ENCODE results near the gene HECTD3.

The HECTD3 gene

DNA sequence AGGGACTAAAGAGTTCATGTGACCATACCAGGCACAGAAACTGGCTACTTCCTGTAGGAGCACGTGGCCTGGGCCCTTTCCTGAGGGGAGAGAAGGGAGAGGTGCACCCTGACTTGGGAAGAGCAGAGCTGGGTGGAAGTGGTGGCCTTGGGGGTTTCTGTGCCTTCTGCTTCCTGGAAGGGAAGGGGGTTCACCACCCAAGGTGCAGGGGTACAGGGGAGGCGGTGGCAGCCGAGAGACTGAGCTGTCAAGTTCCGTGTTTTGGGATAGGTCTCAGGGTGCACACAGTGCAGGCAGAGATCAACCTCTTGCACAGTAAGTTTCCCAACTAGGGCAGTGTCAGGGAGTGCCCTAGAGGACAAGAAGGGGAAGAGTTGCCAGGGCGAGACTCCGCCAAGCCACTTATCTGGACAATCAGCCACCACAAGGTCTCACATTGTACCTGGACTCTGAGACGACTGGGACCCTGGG, 10.1 kb downstream of the HECTD3 start:
- ChIA-PET CTCF (interaction anchor here (1.4 kb wide), 1 partner anchor 13 kb away, joined by 5 read pairs; no protein-coding TSS in a partner anchor), POLR2A (no interaction called here)
- no peak for DNase-seq (ENCODE audit: low read depth, low spot score)
- H3K4me3 ChIP-seq (ENCODE audit: low read depth, low read length) = no peak overlapping the region
- TF ChIP-seq, protein P1, sequence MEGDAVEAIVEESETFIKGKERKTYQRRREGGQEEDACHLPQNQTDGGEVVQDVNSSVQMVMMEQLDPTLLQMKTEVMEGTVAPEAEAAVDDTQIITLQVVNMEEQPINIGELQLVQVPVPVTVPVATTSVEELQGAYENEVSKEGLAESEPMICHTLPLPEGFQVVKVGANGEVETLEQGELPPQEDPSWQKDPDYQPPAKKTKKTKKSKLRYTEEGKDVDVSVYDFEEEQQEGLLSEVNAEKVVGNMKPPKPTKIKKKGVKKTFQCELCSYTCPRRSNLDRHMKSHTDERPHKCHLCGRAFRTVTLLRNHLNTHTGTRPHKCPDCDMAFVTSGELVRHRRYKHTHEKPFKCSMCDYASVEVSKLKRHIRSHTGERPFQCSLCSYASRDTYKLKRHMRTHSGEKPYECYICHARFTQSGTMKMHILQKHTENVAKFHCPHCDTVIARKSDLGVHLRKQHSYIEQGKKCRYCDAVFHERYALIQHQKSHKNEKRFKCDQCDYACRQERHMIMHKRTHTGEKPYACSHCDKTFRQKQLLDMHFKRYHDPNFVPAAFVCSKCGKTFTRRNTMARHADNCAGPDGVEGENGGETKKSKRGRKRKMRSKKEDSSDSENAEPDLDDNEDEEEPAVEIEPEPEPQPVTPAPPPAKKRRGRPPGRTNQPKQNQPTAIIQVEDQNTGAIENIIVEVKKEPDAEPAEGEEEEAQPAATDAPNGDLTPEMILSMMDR (IDR thresholded peaks at IDR 0.05; ENCODE audit: insufficient read depth, low read length, missing control alignments) = no peak

DNA sequence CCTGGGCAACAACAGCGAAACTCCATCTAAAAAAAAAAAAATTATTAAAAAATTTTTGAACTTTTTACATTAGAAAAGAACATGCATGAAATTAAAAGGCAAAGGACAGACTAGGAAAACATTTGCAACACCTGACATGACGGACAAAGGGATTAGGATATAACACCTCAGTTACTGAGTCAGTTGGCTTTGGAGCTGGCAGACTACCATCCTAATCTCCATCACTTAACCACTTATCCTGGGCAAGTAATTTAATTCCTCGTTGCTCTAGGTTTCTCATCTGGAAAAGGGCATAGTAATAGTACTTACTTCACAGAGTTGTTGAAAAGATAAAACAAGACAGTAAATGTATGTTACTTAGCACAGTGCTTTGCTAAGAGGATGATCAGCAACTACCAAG, 11.9 kb downstream of the HECTD3 start:
- DNase-seq (ENCODE audit: low read depth, low spot score) = no peak
- no peak overlapping the region for H3K4me3 ChIP-seq (ENCODE audit: low read depth, low read length)
- CTCF ChIA-PET = interaction anchor here (0.9 to 1.5 kb wide), 2 partner anchors 15 to 161 kb away, joined by 3 to 4 read pairs; no protein-coding TSS in a partner anchor
- POLR2A ChIA-PET = no interaction called here
- TF ChIP-seq, protein P1 (IDR thresholded peaks at IDR 0.05; ENCODE audit: insufficient read depth, low read length, missing control alignments) = no peak

DNA sequence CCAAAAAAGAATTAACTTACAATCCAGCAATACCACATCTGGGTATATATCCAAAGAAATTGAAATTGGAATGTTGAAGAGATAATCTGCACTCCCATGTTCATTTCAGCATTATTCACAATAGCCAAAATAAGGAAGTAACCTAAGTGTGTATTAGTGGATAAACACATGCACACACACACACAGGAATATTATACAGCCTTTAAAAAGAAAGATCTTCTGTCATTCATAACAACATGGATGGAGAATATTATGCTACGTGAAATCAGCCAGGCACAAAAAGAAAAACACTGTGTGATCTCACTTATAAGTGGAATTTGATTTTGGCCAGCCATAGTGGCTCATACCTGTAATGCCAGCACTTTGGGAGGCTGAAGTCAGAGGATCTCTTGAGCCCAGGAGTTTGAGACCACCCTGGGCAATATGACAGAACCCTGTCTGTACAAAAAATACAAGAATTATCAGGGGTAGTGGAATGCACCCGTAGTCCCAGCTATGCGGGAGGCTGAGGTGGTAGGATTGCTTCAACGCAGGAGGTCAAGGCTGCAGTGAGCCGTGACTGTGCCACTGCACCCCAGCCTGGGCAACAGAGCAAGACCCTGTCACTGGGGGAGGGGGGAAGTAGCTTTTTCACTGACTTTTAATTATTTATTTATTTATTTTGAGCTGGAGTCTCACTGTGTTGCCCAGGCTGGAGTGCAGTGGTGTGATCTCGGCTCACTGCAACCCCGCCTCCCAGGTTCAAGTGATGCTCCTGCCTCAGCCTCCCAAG, 15.5 kb downstream of the HECTD3 start:
- POLR2A ChIA-PET = no interaction called here
- no peak for DNase-seq (ENCODE audit: low read depth, low spot score)
- no peak overlapping the region for H3K4me3 ChIP-seq (ENCODE audit: low read depth, low read length)
- TF ChIP-seq, protein P1 (IDR thresholded peaks at IDR 0.05; ENCODE audit: insufficient read depth, low read length, missing control alignments) = no peak
- CTCF ChIA-PET = interaction anchor here (1.7 kb wide), 1 partner anchor 17 kb away, joined by 8 read pairs; the partner anchor contains the start of gene UROD

DNA sequence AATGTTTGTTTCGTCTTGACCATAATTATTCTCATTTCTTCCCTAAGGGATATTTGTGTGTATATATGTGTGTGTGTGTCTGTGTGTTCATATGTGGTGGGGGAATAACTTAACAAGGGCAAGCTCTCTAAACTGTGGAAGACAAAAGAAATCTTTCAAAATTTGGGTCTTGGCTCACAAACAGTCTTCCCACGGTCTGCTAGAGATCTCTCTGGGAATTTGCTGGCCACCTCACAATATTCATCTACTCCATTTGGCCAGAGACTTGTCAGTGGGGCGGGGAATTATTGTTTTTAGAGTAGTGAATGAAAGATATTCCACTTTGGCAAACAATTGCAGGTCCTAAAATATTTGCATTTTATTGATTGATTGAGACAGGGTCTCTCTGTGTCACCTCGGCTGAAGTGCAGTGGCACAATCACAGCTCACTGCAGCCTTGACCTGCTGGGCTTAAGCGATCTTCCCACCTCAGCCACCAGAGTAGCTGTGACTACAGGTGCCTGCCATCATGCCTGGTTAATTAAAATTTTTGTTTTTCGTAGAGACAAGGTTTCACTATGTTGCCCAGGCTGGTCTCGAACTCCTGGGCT, 16.7 kb downstream of the HECTD3 start:
- no peak overlapping the region for H3K4me3 ChIP-seq (ENCODE audit: low read depth, low read length)
- POLR2A ChIA-PET = no interaction called here
- TF ChIP-seq, protein P1 (IDR thresholded peaks at IDR 0.05; ENCODE audit: insufficient read depth, low read length, missing control alignments) = no peak
- no peak for DNase-seq (ENCODE audit: low read depth, low spot score)
- CTCF ChIA-PET = interaction anchor here (1.7 kb wide), 1 partner anchor 19 kb away, joined by 8 read pairs; the partner anchor contains the start of gene UROD

DNA sequence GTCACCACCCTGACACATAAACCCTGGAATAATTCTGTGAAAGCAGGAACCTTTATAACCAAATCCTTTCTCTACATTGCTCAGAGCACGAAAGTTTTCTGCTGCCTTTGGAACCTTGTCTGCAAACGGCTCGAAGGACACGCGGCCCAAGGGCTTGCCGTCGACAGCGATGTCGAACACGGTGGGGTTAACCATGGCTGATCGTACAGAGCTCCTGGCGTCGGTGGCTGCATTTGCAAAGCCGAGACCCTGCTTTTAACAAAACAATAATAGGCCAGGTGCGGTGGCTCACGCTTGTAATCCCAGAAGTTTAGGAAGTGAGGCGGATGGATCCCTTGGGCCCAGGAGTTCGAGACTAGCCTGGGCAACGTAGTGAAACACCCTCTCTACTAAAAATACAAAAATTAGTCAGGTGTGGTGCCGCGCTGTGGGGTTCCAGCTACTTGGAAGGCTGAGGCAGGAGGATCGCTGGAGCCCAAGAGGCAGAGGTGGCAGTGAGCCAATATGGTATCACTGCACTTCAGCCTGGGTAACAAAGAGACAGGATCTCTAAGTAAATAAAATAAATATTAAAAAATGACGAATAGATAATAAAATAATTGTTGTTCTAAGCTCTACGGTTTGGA, 22.5 kb downstream of the HECTD3 start:
- ChIA-PET POLR2A (interaction anchor here (0.7 to 1.1 kb wide), 2 partner anchors 30 to 533 kb away, joined by 3 to 7 read pairs; partner anchors contain the start of gene PRDX1), CTCF (no interaction called here)
- no peak overlapping the region for H3K4me3 ChIP-seq (ENCODE audit: low read depth, low read length)
- TF ChIP-seq, protein P1 (IDR thresholded peaks at IDR 0.05; ENCODE audit: insufficient read depth, low read length, missing control alignments) = no peak
- DNase-seq (ENCODE audit: low read depth, low spot score) = no peak
